ENCODE measurements around the gene HAGHL. TPM values are rescaled to one million over a fixed set of nuclear protein-coding genes. Genes with fewer than 3 reads are reported as not detected.

HAGHL gene
- total and polyA plus RNA-seq, 9 donors, result 2.6 to 25.7 (median 3.4) TPM; not detected in 1

GRCh38 chr16:767743-768235 lies 40.9 kb downstream of the HAGHL start:
- DNase-seq, result no peak
- no peaks in the 10 kb centered on the region for H3K27me3 ChIP-seq
- H3K9me3 ChIP-seq, result no peaks in the 10 kb centered on the region
- WGBS, 3 donors, result 38 to 62% (median 52%) methylated on average over 12 to 22 of the region's 38 CpGs
- TF ChIP-seq, protein P1, sequence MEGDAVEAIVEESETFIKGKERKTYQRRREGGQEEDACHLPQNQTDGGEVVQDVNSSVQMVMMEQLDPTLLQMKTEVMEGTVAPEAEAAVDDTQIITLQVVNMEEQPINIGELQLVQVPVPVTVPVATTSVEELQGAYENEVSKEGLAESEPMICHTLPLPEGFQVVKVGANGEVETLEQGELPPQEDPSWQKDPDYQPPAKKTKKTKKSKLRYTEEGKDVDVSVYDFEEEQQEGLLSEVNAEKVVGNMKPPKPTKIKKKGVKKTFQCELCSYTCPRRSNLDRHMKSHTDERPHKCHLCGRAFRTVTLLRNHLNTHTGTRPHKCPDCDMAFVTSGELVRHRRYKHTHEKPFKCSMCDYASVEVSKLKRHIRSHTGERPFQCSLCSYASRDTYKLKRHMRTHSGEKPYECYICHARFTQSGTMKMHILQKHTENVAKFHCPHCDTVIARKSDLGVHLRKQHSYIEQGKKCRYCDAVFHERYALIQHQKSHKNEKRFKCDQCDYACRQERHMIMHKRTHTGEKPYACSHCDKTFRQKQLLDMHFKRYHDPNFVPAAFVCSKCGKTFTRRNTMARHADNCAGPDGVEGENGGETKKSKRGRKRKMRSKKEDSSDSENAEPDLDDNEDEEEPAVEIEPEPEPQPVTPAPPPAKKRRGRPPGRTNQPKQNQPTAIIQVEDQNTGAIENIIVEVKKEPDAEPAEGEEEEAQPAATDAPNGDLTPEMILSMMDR (IDR thresholded peaks at IDR 0.05), result no peak
- no peak for TF ChIP-seq POLR2A (IDR thresholded peaks at IDR 0.05)
- TF ChIP-seq EP300 (IDR thresholded peaks at IDR 0.05), result no peak
- no peak overlapping the region for H3K27ac ChIP-seq
- no peaks in the 10 kb centered on the region for H3K4me1 ChIP-seq (ENCODE audit: insufficient read depth)
- intact Hi-C loops (cut with DNase I), result no loop called here
- H3K36me3 ChIP-seq, result no peaks in the 10 kb centered on the region
- no peak overlapping the region for H3K4me3 ChIP-seq

GRCh38 chr16:768428-768827 lies 41.5 kb downstream of the HAGHL start:
- Histone ChIP-seq H3K27ac (no peak overlapping the region), H3K4me1 (ENCODE audit: insufficient read depth) (no peaks in the 10 kb centered on the region), H3K36me3 (no peaks in the 10 kb centered on the region), H3K27me3 (no peaks in the 10 kb centered on the region), H3K9me3 (no peaks in the 10 kb centered on the region), H3K4me3 (no peak overlapping the region)
- intact Hi-C loops (cut with DNase I), result no loop called here
- 71 to 83% (median 74%) methylated on average over 19 to 21 of the region's 21 CpGs for WGBS, 3 donors
- no peak for TF ChIP-seq EP300 (IDR thresholded peaks at IDR 0.05)
- no peak for TF ChIP-seq POLR2A (IDR thresholded peaks at IDR 0.05)
- TF ChIP-seq, protein P1 (IDR thresholded peaks at IDR 0.05), result no peak
- no peak for DNase-seq

DNA sequence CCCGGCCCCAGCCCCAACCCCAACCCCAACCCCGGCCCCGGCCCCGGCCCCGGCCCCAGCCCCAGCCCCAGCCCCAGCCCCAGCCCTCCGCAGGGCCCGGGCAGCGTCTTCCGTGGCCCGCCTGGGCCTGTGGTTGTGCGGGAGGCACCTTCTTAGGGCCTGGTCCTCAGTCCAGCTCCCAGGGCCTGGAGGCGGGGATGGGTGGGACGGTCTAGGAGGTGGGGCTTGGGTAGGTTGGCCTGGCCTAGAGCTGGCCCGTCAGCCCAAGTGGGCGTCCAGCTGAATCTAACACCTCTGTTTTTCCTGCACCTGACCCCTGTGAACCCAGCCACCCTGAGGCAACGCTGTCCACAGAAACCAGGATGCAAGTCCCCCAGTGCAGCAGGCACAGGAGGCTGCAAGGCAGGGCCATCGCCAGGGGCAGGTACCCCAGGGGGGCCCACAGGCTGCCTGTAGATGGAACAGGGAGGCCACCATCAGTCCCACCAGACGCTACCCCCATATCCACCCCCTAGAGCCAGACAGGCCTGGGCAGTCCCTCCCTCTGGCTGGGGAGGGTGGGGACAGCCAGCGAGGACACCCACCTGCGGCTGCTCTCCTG lies 42.4 kb downstream of the HAGHL start:
- Histone ChIP-seq H3K9me3 (no peaks in the 10 kb centered on the region), H3K4me3 (no peak overlapping the region), H3K4me1 (ENCODE audit: insufficient read depth) (no peaks in the 10 kb centered on the region), H3K27ac (no peak overlapping the region), H3K36me3 (no peaks in the 10 kb centered on the region), H3K27me3 (no peaks in the 10 kb centered on the region)
- DNase-seq, result no peak
- WGBS, 3 donors, result 70 to 77% (median 76%) methylated on average over 16 to 20 of the region's 20 CpGs
- TF ChIP-seq, protein P1 (IDR thresholded peaks at IDR 0.05), result no peak
- TF ChIP-seq POLR2A (IDR thresholded peaks at IDR 0.05), result no peak
- intact Hi-C loops (cut with DNase I), result no loop called here

- Histone ChIP-seq H3K4me3 (no peak overlapping the region), H3K27ac (no peak overlapping the region), H3K27me3 (no peaks in the 10 kb centered on the region), H3K4me1 (ENCODE audit: insufficient read depth) (no peaks in the 10 kb centered on the region), H3K9me3 (no peaks in the 10 kb centered on the region), H3K36me3 (no peaks in the 10 kb centered on the region)
- intact Hi-C loops (cut with DNase I), result no loop called here
- DNase-seq, result no peak
- TF ChIP-seq, protein P1 (IDR thresholded peaks at IDR 0.05), result no peak
- TF ChIP-seq EP300 (IDR thresholded peaks at IDR 0.05) (no peak), POLR2A (IDR thresholded peaks at IDR 0.05) (no peak)
- 69 to 72% (median 70%) methylated on average over 19 of the region's 19 CpGs for WGBS, 3 donors
These were observed 43.0 kb downstream of the HAGHL start for GRCh38 chr16:769934-770333.
